ENCODE data around the gene GAREM1.

DNA sequence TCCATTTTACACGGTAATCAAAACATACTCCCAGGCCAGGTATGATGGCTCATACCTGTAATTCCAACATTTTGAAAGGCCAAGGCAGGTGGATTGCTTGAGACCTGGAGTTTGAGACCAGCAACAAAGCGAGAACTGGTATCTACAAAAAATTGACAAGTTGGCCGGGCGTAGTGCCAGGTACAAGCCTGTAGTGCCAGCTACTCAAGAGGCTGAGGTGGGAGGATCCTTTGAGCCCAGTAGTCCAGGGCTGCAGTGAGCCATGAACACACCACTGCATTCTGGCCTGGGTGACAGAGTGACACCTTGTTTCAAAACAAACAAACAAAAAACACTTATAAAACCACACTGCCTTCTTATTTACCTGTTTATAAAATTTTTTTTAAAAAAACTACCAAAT is 80.8 kb downstream of the GAREM1 start:
- no peak for TF ChIP-seq CTCF (IDR thresholded peaks at IDR 0.05)
- TF ChIP-seq POLR2A (IDR thresholded peaks at IDR 0.05), result no peak
